Heart left ventricle (tissue), 16 donors: ENCODE data around the gene PLB1. TPM values are rescaled to one million over a fixed set of nuclear protein-coding genes. Genes with fewer than 3 reads are reported as not detected.

Source experiments
- ATAC-seq, 4 donors: fragments of 200-7000 bp; cut with Tn5 transposase; one replicate each; pipeline ENCODE4 v1.9.1; 2020 to 2022; ENCODE audit warnings: moderate library complexity in 4 of 4, mild to moderate bottlenecking in 3 of 4, moderate number of reproducible peaks in 1 of 4
- DNase-seq, 5 donors: peaks; one replicate each; pipeline ENCODE4 v3.0.0-alpha.2; 2020
- H3K27ac ChIP-seq, 12 donors: fragments of 200-600 bp; sonication (generic) in 4 of 12; one replicate each; pipeline versions ENCODE4 v1.5.0 to v1.8.0; 2016 to 2022; ENCODE audit warnings: mild to moderate bottlenecking in 2 of 12
- H3K27me3 ChIP-seq, 9 donors: fragments of 200-600 bp; sonication (generic) in 2 of 9; one replicate each; pipeline versions ENCODE4 v1.5.1 to v1.8.0; 2016 to 2022; ENCODE audit warnings: mild to moderate bottlenecking in 3 of 9
- H3K36me3 ChIP-seq, 9 donors: fragments of 200-600 bp; sonication (generic) in 2 of 9; one replicate each; pipeline versions ENCODE4 v1.5.0 to v1.8.0; 2018 to 2022; ENCODE audit warnings: mild to moderate bottlenecking in 2 of 9
- H3K4me1 ChIP-seq, 12 donors: fragments of 200-600 bp; sonication (generic) in 4 of 12; one replicate each; pipeline versions ENCODE4 v1.5.0 to v1.8.0; 2016 to 2022; ENCODE audit warnings: mild to moderate bottlenecking in 3 of 12
- H3K4me3 ChIP-seq, 12 donors: fragments of 200-600 bp; sonication (generic) in 4 of 12; one replicate each; pipeline versions ENCODE4 v1.5.0 to v1.8.0; 2017 to 2022; ENCODE audit warnings: mild to moderate bottlenecking in 9 of 12, moderate library complexity in 4 of 12
- H3K9me3 ChIP-seq, 12 donors: fragments of 200-600 bp; sonication (generic) in 4 of 12; one replicate each; pipeline versions ENCODE4 v1.5.0 to v1.8.0; 2016 to 2022; ENCODE audit warnings: mild to moderate bottlenecking in 1 of 12
- CTCF ChIP-seq, 12 donors: fragments of 200-600 bp; sonication (generic) in 4 of 12; IDR thresholded peaks; one replicate each; pipeline versions ENCODE4 v1.5.0 to v1.8.0; 2018 to 2022; ENCODE audit warnings: antibody characterized with exemption in 12 of 12, mild to moderate bottlenecking in 5 of 12
- POLR2A ChIP-seq, 2 donors: fragments of 450-650 bp; IDR thresholded peaks; one replicate each; pipeline ENCODE4 v1.6.1; 2017; ENCODE audit warnings: antibody characterized with exemption in 2 of 2, mild to moderate bottlenecking in 2 of 2, moderate library complexity in 2 of 2
- WGBS, 4 donors: extraction: QIAGEN DNeasy Blood & Tissue Kit in 2 of 4; methylation state at CpG; one replicate each; pipeline versions ENCODE4 v1.1.5 to v1.1.7; 2013 to 2018; 5-methylcytosine and 5-hydroxymethylcytosine counted together
- intact Hi-C, 10 donors: fragments of 100-400 bp; cut with DNase I; formaldehyde crosslinking; loops; one replicate each; pipeline versions ENCODE4 v1.11.1 to v1.14.2; 2022
- polyA plus RNA-seq, 2 donors: library from polyadenylated mRNA; stranded (reverse); fragments of 200-250 nt; gene quantifications; one replicate each; pipeline ENCODE4 v1.2.3, GENCODE V29; 2013
- total RNA-seq, 9 donors: library from RNA; depleted of rRNA in 2 of 9; stranded (reverse); fragments of >200 nt in 2 of 9; fragmentation: NEBNext Ultra II Directional in 3 of 9; extraction: Animal tissue kit (Norgen Biotek cat#: 25700) in 3 of 9; gene quantifications; one replicate each; pipeline versions ENCODE4 v1.1.0 to v1.2.4, GENCODE V29; 2016 to 2023
- donor health status: ischemic (EF 13 %, LVEDD 7.1; RV severe dilation, severe dysfunction).
- donor health status: healthy with polysubstance abuse.
- donor health status: DM: no; HTN: yes; CAD: no.
- donor health status: DM: no; HTN: no; CAD: no.
- donor health status: ischemic (EF 25% LVEDD 6.9; RV normal size, moderate dysfunction).
- donor health status: ischemic (EF 25% LVEDD 5.7; RV mildly dilated, moderate dysfunction).
- donor health status: healthy.
- donor health status: DM: yes; HTN: yes; CAD: no.
- donor health status: ischemic (EF 35%, LVEDD 5.7; RV mildly dilated, moderate dysfunction).
- donor health status: nonischemic (EF 11% LVEDD 7.7; RV severe dilation, severe dysfunction).
- donor health status: DM: yes; HTN: yes; CAD: no.
- donor health status: PGD.
- donor health status: ischemic (EF 29% LVEDD 5.4; RV normal size, mild dysfunction).
- donor health status: nonischemic (EF 23%, LVEDD 6.1; RV moderate dilation, normal function).

The PLB1 gene
- total and polyA plus RNA-seq, 11 donors = 0.35 to 5.5 (median 1.3) TPM

- Histone ChIP-seq H3K9me3 (no peaks in the 10 kb centered on the region), H3K27me3 (no peaks in the 10 kb centered on the region), H3K4me1 (peaks cover 3 to 36% (median 27%) of the 10 kb centered on the region in 12 donors), H3K27ac (no peak overlapping the region), H3K4me3 (no peak overlapping the region), H3K36me3 (no peaks in the 10 kb centered on the region)
- TF ChIP-seq POLR2A (IDR thresholded peaks at IDR 0.05) = no peak
- no peak for TF ChIP-seq CTCF (IDR thresholded peaks at IDR 0.05)
- no peak for DNase-seq
- intact Hi-C loops = no loop called here
- ATAC-seq = no peak
- 97 to 98% (median 98%) methylated on average over 6 of the region's 6 CpGs for WGBS, 4 donors
Observed at GRCh38 chr2:28667261-28667660, 171.4 kb downstream of the PLB1 start.

GRCh38 chr2:28668106-28668814, 172.4 kb downstream of the PLB1 start:
- no peak for DNase-seq
- WGBS, 4 donors = 95 to 99% (median 98%) methylated on average over 5 of the region's 5 CpGs
- Histone ChIP-seq H3K27me3 (no peaks in the 10 kb centered on the region), H3K4me1 (peaks cover 0 to 26% (median 19%) of the 10 kb centered on the region in 12 donors), H3K27ac (no peak overlapping the region), H3K9me3 (peaks cover 0 to 3% (median 0%) of the 10 kb centered on the region in 12 donors), H3K36me3 (no peaks in the 10 kb centered on the region), H3K4me3 (no peak overlapping the region)
- TF ChIP-seq CTCF (IDR thresholded peaks at IDR 0.05) = no peak
- ATAC-seq = no peak
- intact Hi-C loops = no loop called here

DNA sequence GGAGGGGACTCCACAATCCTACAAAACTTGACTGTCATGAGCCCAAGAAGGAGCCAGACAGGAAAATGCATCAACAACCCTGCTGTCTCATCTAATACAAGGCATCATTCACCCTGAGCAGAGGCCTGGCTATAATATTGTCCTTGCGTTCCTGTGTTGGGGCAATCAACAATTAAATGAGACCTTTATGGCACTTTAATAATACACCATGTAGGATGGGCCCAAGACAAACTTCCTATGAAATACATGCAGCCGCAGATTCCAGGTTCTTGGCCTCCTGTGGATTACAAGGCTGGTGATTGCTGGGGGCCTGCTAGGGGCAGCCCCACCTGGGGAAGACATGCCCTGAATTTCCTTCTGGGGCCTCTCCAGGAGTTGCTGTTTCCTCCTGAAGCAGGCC, 173.0 kb downstream of the PLB1 start:
- WGBS, 4 donors = 96 to 98% (median 97%) methylated on average over 2 of the region's 2 CpGs
- TF ChIP-seq CTCF (IDR thresholded peaks at IDR 0.05) (no peak), POLR2A (IDR thresholded peaks at IDR 0.05) (no peak)
- H3K27ac ChIP-seq = no peak overlapping the region
- peaks cover 0 to 8% (median 0%) of the 10 kb centered on the region in 12 donors for H3K9me3 ChIP-seq
- DNase-seq (no peak), ATAC-seq (no peak)
- peaks cover 0 to 20% (median 14%) of the 10 kb centered on the region in 12 donors for H3K4me1 ChIP-seq
- H3K36me3 ChIP-seq = no peaks in the 10 kb centered on the region
- intact Hi-C loops = no loop called here
- H3K4me3 ChIP-seq = no peak overlapping the region
- H3K27me3 ChIP-seq = no peaks in the 10 kb centered on the region

GRCh38 chr2:28670856-28671255, 175.0 kb downstream of the PLB1 start:
- DNase-seq = no peak
- 75 to 85% (median 80%) methylated on average over 2 of the region's 2 CpGs for WGBS, 4 donors
- H3K9me3 ChIP-seq = peaks cover 0 to 8% (median 0%) of the 10 kb centered on the region in 12 donors
- no peaks in the 10 kb centered on the region for H3K4me1 ChIP-seq
- ATAC-seq = no peak
- H3K36me3 ChIP-seq = no peaks in the 10 kb centered on the region
- no peaks in the 10 kb centered on the region for H3K27me3 ChIP-seq
- H3K27ac ChIP-seq = no peak overlapping the region
- no peak overlapping the region for H3K4me3 ChIP-seq
- intact Hi-C loops = no loop called here
- TF ChIP-seq CTCF (IDR thresholded peaks at IDR 0.05) = no peak
- no peak for TF ChIP-seq POLR2A (IDR thresholded peaks at IDR 0.05)
